ENCODE results near the gene MACROD1. TPM values are rescaled to one million over a fixed set of nuclear protein-coding genes. Genes with fewer than 3 reads are reported as not detected.

The MACROD1 gene
- total and polyA plus RNA-seq, 2 donors (not counting 1 experiment from before 2014, with no cell fraction given) = 2.7 to 8.6 TPM

DNA sequence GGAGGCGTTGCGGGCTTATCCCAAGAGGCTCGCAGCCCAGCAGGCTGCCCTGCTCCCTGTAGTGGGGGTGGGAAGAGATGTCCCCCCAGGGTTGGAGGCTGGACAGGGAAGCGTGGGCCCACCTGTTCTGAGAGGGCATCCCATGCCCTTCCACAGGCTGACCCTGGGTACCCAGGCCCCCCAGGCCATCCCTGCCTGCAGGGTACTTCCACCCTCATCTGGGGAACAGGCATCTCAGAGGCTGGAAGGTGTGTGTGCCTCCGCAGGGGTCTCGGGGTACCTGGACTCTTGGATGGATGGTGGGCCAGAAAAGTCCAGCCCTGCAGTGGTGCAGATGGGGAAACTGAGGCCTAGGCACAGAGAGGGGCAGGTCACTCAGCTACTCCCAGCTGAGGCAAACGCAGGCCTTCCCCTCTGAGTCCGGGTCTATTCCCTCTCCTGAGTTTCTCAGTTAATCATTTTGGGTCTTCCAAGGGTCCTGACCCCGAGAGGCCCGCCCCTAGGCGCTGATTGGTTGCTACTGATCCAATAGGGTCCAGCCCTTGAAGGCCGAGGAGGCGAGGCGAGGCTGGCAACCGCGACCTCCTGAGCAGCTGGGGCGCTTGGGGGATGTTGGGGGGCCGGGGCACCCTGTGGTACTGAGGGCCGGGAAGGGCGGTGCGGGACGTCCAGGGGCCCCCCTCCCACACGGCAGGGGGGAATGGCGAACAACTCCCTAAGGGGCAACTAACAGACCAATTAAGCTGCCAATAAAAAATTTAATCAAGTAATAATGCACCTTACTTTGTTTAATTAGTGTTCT is 106.4 kb downstream of the MACROD1 start:
- no peak overlapping the region for H3K27ac ChIP-seq (ENCODE audit: low read length in 2 of 2)
- no peak for ATAC-seq (ENCODE audit: low read depth)
- 64% methylated on average over 16 of the region's 24 CpGs for WGBS (ENCODE audit: insufficient coverage)

DNA sequence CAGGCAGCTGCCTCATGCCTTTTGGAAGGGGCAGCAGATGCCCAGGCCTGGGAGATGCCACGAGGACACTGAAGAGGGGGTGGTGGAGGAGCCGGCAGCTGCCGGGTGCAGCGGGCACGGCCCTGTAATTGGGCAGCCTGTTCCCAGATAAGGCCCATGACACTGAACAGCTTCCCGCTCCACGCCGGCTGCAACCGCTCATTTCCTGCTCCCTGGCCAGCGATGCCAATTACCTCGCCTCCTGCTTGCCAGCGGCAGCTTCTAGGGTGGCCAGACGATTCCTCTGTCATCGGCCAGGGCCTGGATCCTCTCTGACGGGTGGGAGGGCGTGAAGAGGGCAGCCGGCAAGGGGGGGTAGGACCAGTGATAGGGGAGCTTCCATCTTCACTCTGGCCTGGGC is 107.4 kb downstream of the MACROD1 start:
- H3K79me2 ChIP-seq (ENCODE audit: control insufficient read depth, insufficient read depth, low read length) = no peaks in the 10 kb centered on the region
- no peaks in the 10 kb centered on the region for H3K36me3 ChIP-seq (replicated peaks in 1 of 2; ENCODE audit: control extremely low read depth in 1 of 2, control insufficient read depth in 1 of 2, extremely low read depth in 1 of 2, insufficient read depth in 2 of 2, low read length in 1 of 2)
- no peak overlapping the region for H3K27ac ChIP-seq (ENCODE audit: low read length in 2 of 2)
- intact Hi-C loops (cut with micrococcal nuclease) = no loop called here
- ChIA-PET POLR2A (no interaction called here), CTCF (no interaction called here)
- Mint-ChIP-seq H3K27ac (no peak overlapping the region), H3K9me3 (ENCODE audit: insufficient read depth) (no peaks in the 10 kb centered on the region), H3K27me3 (peaks cover 17% of the 10 kb centered on the region), H3K4me3 (no peak overlapping the region), H3K4me1 (peaks cover 11% of the 10 kb centered on the region)
- peaks cover 0 to 4% (median 0%) of the 10 kb centered on the region in 3 donors for H3K9me3 ChIP-seq (ENCODE audit: control extremely low read depth in 1 of 3, control insufficient read depth in 2 of 3, insufficient read depth in 1 of 3, low read length in 2 of 3)
- H3K4me2 ChIP-seq (replicated peaks; ENCODE audit: low read depth, low read length, poor library complexity, severe bottlenecking) = no peak overlapping the region
- H3K27me3 ChIP-seq (replicated peaks in 1 of 4; ENCODE audit: control extremely low read depth in 1 of 4, control insufficient read depth in 3 of 4, insufficient read depth in 4 of 4, low read length in 3 of 4) = peaks cover 0 to 28% (median 11%) of the 10 kb centered on the region in 4 experiments
- no peak for ATAC-seq (ENCODE audit: low read depth)
- DNase-seq = no peak
- H4K20me1 ChIP-seq (ENCODE audit: control insufficient read depth, insufficient read depth, low read length, poor library complexity, severe bottlenecking) = no peaks in the 10 kb centered on the region
- no peak overlapping the region for H2AFZ ChIP-seq (ENCODE audit: insufficient read depth, low read depth, low read length, poor library complexity, severe bottlenecking)
- TF ChIP-seq, protein P1, sequence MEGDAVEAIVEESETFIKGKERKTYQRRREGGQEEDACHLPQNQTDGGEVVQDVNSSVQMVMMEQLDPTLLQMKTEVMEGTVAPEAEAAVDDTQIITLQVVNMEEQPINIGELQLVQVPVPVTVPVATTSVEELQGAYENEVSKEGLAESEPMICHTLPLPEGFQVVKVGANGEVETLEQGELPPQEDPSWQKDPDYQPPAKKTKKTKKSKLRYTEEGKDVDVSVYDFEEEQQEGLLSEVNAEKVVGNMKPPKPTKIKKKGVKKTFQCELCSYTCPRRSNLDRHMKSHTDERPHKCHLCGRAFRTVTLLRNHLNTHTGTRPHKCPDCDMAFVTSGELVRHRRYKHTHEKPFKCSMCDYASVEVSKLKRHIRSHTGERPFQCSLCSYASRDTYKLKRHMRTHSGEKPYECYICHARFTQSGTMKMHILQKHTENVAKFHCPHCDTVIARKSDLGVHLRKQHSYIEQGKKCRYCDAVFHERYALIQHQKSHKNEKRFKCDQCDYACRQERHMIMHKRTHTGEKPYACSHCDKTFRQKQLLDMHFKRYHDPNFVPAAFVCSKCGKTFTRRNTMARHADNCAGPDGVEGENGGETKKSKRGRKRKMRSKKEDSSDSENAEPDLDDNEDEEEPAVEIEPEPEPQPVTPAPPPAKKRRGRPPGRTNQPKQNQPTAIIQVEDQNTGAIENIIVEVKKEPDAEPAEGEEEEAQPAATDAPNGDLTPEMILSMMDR (IDR thresholded peaks at IDR 0.05) = no peak
- TF ChIP-seq EZH2 (IDR thresholded peaks at IDR 0.05; ENCODE audit: borderline replicate concordance, insufficient read depth, low read depth, low read length, poor library complexity, severe bottlenecking) = no peak
- no peak overlapping the region for H3K4me3 ChIP-seq (ENCODE audit: control extremely low read depth in 1 of 5, extremely low read depth in 1 of 5, insufficient read depth in 1 of 5, low read depth in 2 of 5, low read length in 4 of 5)
- H3K4me1 ChIP-seq (ENCODE audit: control insufficient read depth in 2 of 2, insufficient read depth in 2 of 2, low read length in 2 of 2) = peaks cover 13 to 14% of the 10 kb centered on the region in 2 donors
- WGBS (ENCODE audit: insufficient coverage) = over 99% methylated on average over 14 of the region's 17 CpGs
- no peak overlapping the region for H3K9ac ChIP-seq (ENCODE audit: low read length)

More for the DNA sequence above, 106.4 kb downstream of the MACROD1 start:
- H3K36me3 ChIP-seq (replicated peaks in 1 of 2; ENCODE audit: control extremely low read depth in 1 of 2, control insufficient read depth in 1 of 2, extremely low read depth in 1 of 2, insufficient read depth in 2 of 2, low read length in 1 of 2) = no peaks in the 10 kb centered on the region
- intact Hi-C loops (cut with micrococcal nuclease) = no loop called here
- TF ChIP-seq, protein P1 (IDR thresholded peaks at IDR 0.05) = no peak
- TF ChIP-seq EZH2 (IDR thresholded peaks at IDR 0.05; ENCODE audit: borderline replicate concordance, insufficient read depth, low read depth, low read length, poor library complexity, severe bottlenecking) = no peak
- H3K9ac ChIP-seq (ENCODE audit: low read length) = no peak overlapping the region
- no peaks in the 10 kb centered on the region for H3K9me3 Mint-ChIP-seq (ENCODE audit: insufficient read depth)
- peaks cover 0 to 28% (median 11%) of the 10 kb centered on the region in 4 experiments for H3K27me3 ChIP-seq (replicated peaks in 1 of 4; ENCODE audit: control extremely low read depth in 1 of 4, control insufficient read depth in 3 of 4, insufficient read depth in 4 of 4, low read length in 3 of 4)
- H2AFZ ChIP-seq (ENCODE audit: insufficient read depth, low read depth, low read length, poor library complexity, severe bottlenecking) = no peak overlapping the region
- ChIA-PET CTCF (no interaction called here), POLR2A (no interaction called here)
- H3K4me2 ChIP-seq (replicated peaks; ENCODE audit: low read depth, low read length, poor library complexity, severe bottlenecking) = peak overlapping the region; percentile 99
- no peak overlapping the region for H3K4me3 ChIP-seq (ENCODE audit: control extremely low read depth in 1 of 5, extremely low read depth in 1 of 5, insufficient read depth in 1 of 5, low read depth in 2 of 5, low read length in 4 of 5)
- H3K4me1 ChIP-seq (ENCODE audit: control insufficient read depth in 2 of 2, insufficient read depth in 2 of 2, low read length in 2 of 2) = peaks cover 13 to 14% of the 10 kb centered on the region in 2 donors
- H3K27me3 Mint-ChIP-seq = peaks cover 17% of the 10 kb centered on the region
- peak overlapping the region; percentile 32 for H3K4me3 Mint-ChIP-seq
- H3K9me3 ChIP-seq (ENCODE audit: control extremely low read depth in 1 of 3, control insufficient read depth in 2 of 3, insufficient read depth in 1 of 3, low read length in 2 of 3) = peaks cover 0 to 4% (median 0%) of the 10 kb centered on the region in 3 donors
- H3K4me1 Mint-ChIP-seq = peaks cover 11% of the 10 kb centered on the region
- DNase-seq = no peak
- H3K27ac Mint-ChIP-seq = no peak overlapping the region
- H3K79me2 ChIP-seq (ENCODE audit: control insufficient read depth, insufficient read depth, low read length) = no peaks in the 10 kb centered on the region
- H4K20me1 ChIP-seq (ENCODE audit: control insufficient read depth, insufficient read depth, low read length, poor library complexity, severe bottlenecking) = no peaks in the 10 kb centered on the region

Data from B cell (primary cell).